K562 (cell line): ENCODE data around the gene ATP9A. TPM values are rescaled to one million over a fixed set of nuclear protein-coding genes. Genes with fewer than 3 reads are reported as not detected.

Experiments
- ATAC-seq: fragments of 200-7000 bp; cut with Tn5 transposase; 3 replicates; pipeline ENCODE4 v1.9.1; 2020; ENCODE audit warnings: moderate library complexity
- BruUV-seq: library from RNA; stranded (reverse); fragments of 400-500 nt; replicated peaks from 2 replicates; lab custom pipeline; 2021; lab: Mats Ljungman, UMichigan
- CTCF ChIA-PET: fragments of 300-600 bp; formaldehyde crosslinking; extraction: SDS; loops from one replicate; lab custom pipeline; 2021; ENCODE audit warnings: low intra/inter-chr PET ratio; lab: Yijun Ruan, JAX
- POLR2A ChIA-PET: fragments of 300-600, 350-650 bp; sonication (Branson Sonifier 250); formaldehyde crosslinking; extraction: SDS; loops from one replicate; lab custom pipeline; 2021; ENCODE audit warnings: antibody characterized with exemption, inconsistent platforms; lab: Yijun Ruan, JAX
- DNase-seq, 4 experiments: peaks; one replicate each; pipeline versions ENCODE4 v3.0.0 to v3.0.0-alpha.2; 2011 to 2018; ENCODE audit warnings: low spot score in 3 of 4, mixed read lengths in 3 of 4; ENCODE audit errors: extremely low read depth in 1 of 4
- FAIRE-seq: peaks from 2 replicates; lab custom pipeline; 2011; peaks lifted over from hg19 to GRCh38; lab: Jason Lieb, UNC
- H2AFZ ChIP-seq: 2 replicates; pipeline ENCODE4 v1.6.0; 2011; ENCODE audit warnings: low read depth, low read length, control low read depth, inconsistent platforms
- H3K27ac ChIP-seq: fragments of 200-600 bp; 3 replicates; pipeline ENCODE4 v1.8.0; 2011; ENCODE audit warnings: low read depth, mild to moderate bottlenecking, control low read depth, inconsistent platforms, low read length, moderate library complexity, mixed read lengths; ENCODE audit errors: extremely low read depth
- H3K27me3 ChIP-seq, 2 experiments: fragments of 300-600 bp in 1 of 2; 2 replicates in 1 of 2; 3 replicates in 1 of 2; pipeline versions ENCODE4 v1.6.0 to v1.8.0; 2011; ENCODE audit warnings: inconsistent platforms in 2 of 2, low read length in 2 of 2, mild to moderate bottlenecking in 1 of 2, mixed read lengths in 1 of 2, moderate library complexity in 1 of 2; ENCODE audit not compliant: control insufficient read depth in 2 of 2, insufficient read depth in 2 of 2
- H3K36me3 ChIP-seq: fragments of 300-600 bp; 3 replicates; pipeline ENCODE4 v1.8.0; 2011; ENCODE audit warnings: mild to moderate bottlenecking, low read length, inconsistent platforms; ENCODE audit not compliant: control insufficient read depth, insufficient read depth
- H3K4me1 ChIP-seq, 2 experiments: fragments of 200-600 bp in 1 of 2; replicated peaks in 1 of 2; 2 replicates in 1 of 2; 3 replicates in 1 of 2; pipeline versions ENCODE4 v1.5.1 to v1.8.0; 2011; ENCODE audit warnings: inconsistent platforms in 2 of 2, low read length in 2 of 2, mild to moderate bottlenecking in 1 of 2, mixed read lengths in 1 of 2, moderate library complexity in 1 of 2; ENCODE audit not compliant: control insufficient read depth in 2 of 2, insufficient read depth in 2 of 2
- H3K4me2 ChIP-seq: 2 replicates; pipeline ENCODE4 v1.6.1; 2011; ENCODE audit warnings: low read length, control low read depth, inconsistent platforms, mixed read lengths; ENCODE audit not compliant: insufficient read depth
- H3K4me3 ChIP-seq: fragments of 200-600 bp; sonication (generic), shearing (Covaris generic); 2 replicates; pipeline ENCODE4 v1.5.1; 2016; ENCODE audit warnings: control low read depth, inconsistent platforms
- H3K79me2 ChIP-seq: fragments of 200-600 bp; 3 replicates; pipeline ENCODE4 v1.8.0; 2011; ENCODE audit warnings: low read length, inconsistent platforms; ENCODE audit not compliant: control insufficient read depth, insufficient read depth
- H3K9ac ChIP-seq, 2 experiments: 2 replicates each; pipeline versions ENCODE4 v1.6.0 to v1.6.1; 2011; ENCODE audit warnings: low read depth in 2 of 2, low read length in 2 of 2, control low read depth in 1 of 2, inconsistent platforms in 1 of 2, mild to moderate bottlenecking in 1 of 2, mixed read lengths in 1 of 2; ENCODE audit not compliant: insufficient read depth in 1 of 2
- H3K9me1 ChIP-seq: one replicate; pipeline ENCODE4 v1.6.0; 2011; ENCODE audit warnings: inconsistent platforms, mild to moderate bottlenecking, low read length, moderate library complexity; ENCODE audit not compliant: control insufficient read depth, insufficient read depth
- H3K9me3 ChIP-seq: replicated peaks from 2 replicates; pipeline ENCODE4 v1.5.1; 2011; ENCODE audit warnings: low read depth, low read length, inconsistent platforms; ENCODE audit not compliant: control insufficient read depth, insufficient read depth
- H4K20me1 ChIP-seq: replicated peaks from 2 replicates; pipeline ENCODE4 v1.6.1; 2011; ENCODE audit warnings: low read length, inconsistent platforms, mixed read lengths; ENCODE audit not compliant: control insufficient read depth, insufficient read depth
- E2F4 ChIP-seq: sonication (generic); formaldehyde crosslinking; IDR thresholded peaks from 2 replicates; pipeline ENCODE4 v1.8.0; 2022; ENCODE audit warnings: mild to moderate bottlenecking, low read depth, missing genetic modification reagents
- EGR1 ChIP-seq: fragments of 450-650 bp; conservative IDR thresholded peaks from 2 replicates; pipeline ENCODE4 v1.6.1; 2017; ENCODE audit warnings: mild to moderate bottlenecking
- KLF16 ChIP-seq: IDR thresholded peaks from 2 replicates; pipeline ENCODE4 v1.6.1; 2016; ENCODE audit warnings: antibody characterized with exemption
- RBM39 ChIP-seq: fragments of 200-400 bp; formaldehyde crosslinking; optimal IDR thresholded peaks from 2 replicates; pipeline ENCODE3; 2018; ENCODE audit warnings: low read depth, low read length
- SIRT6 ChIP-seq: IDR thresholded peaks from one replicate; pipeline ENCODE4 v1.6.1; 2012; ENCODE audit warnings: low read depth, mild to moderate bottlenecking, control low read depth, inconsistent platforms, low read length, moderate library complexity
- SRSF3 ChIP-seq: fragments of 200-400 bp; formaldehyde crosslinking; IDR thresholded peaks from 2 replicates; pipeline ENCODE4 v1.6.1; 2016; ENCODE audit warnings: mild to moderate bottlenecking, low read length, moderate library complexity; ENCODE audit not compliant: insufficient read depth
- WGBS: fragments of 100-300 bp; shearing (Covaris generic); methylation state at CpG from one replicate; pipeline ENCODE4 v1.1.6; 2016; ENCODE audit warnings: low coverage, mixed read lengths; ENCODE audit not compliant: insufficient coverage; ENCODE audit errors: missing lambda C conversion rate; 5-methylcytosine and 5-hydroxymethylcytosine counted together
- in situ Hi-C: fragments of 300-500 bp; cut with MboI; formaldehyde crosslinking; loops from 4 replicates; pipeline ENCODE4 v1.15.0; 2018; ENCODE audit warnings: inconsistent platforms, mixed read lengths
- intact Hi-C: fragments of 100-400 bp; cut with micrococcal nuclease; formaldehyde crosslinking; loops from 2 replicates; pipeline ENCODE4 v1.14.2; 2022
- polyA plus RNA-seq, 8 experiments: library from polyadenylated mRNA; depleted of rRNA in 4 of 8; stranded (reverse) in 5 of 8; unstranded in 3 of 8; fragments of >200 nt; fragmentation: Nextera tagmentation in 2 of 8; fragmentation: Illumina TruSeq in 1 of 8; extraction: Ambion mirVana in 2 of 8; extraction: Trizol in 1 of 8; gene quantifications; 2 replicates each; pipeline versions ENCODE4 v1.2.1 to v1.2.3, GENCODE V29; 2011 to 2014; ENCODE audit warnings: inconsistent platforms in 1 of 8, missing spikeins in 1 of 8
- total RNA-seq, 7 experiments: library from RNA; depleted of rRNA in 6 of 7; stranded (reverse); fragments of >200 nt in 6 of 7; fragmentation: Illumina TruSeq in 2 of 7; extraction: Trizol in 2 of 7; gene quantifications; 2 replicates each; pipeline versions ENCODE4 v1.2.1 to v1.2.3, GENCODE V29; 2011 to 2021; ENCODE audit warnings: low replicate concordance in 1 of 7

Gene ATP9A
- total and polyA plus RNA-seq, 9 of the 15 experiments (the other 6 are each of a cell fraction or from before 2014, with no cell fraction given): 0.18 to 0.62 (median 0.29) TPM

GRCh38 chr20:51729771-51730170 lies 38.4 kb downstream of the ATP9A start:
- no peaks in the 10 kb centered on the region for H3K36me3 ChIP-seq
- no peak for FAIRE-seq
- no peak overlapping the region for H3K27ac ChIP-seq
- ChIA-PET POLR2A (no interaction called here), CTCF (no interaction called here)
- DNase-seq: no peak
- H3K9me3 ChIP-seq: no peaks in the 10 kb centered on the region; the same call in 1 of the 2 replicates
- intact Hi-C loops (no loop called here), in situ Hi-C loops (no loop called here)
- no peak overlapping the region for H2AFZ ChIP-seq
- BruUV-seq: no TSS peak
- H3K4me3 ChIP-seq: no peak overlapping the region
- TF ChIP-seq SRSF3 (no peak), EGR1 (peak; percentile 28; the same call in 1 of the 2 replicates)
- 0% methylated on average over 12 of the region's 13 CpGs for WGBS
- no peaks in the 10 kb centered on the region for H3K79me2 ChIP-seq
- ATAC-seq: no peak
- H4K20me1 ChIP-seq: no peaks in the 10 kb centered on the region
- H3K9me1 ChIP-seq: no peaks in the 10 kb centered on the region
- H3K9ac ChIP-seq: no peak overlapping the region
- peaks cover 4 to 28% of the 10 kb centered on the region in 2 experiments; a peak in 4 of 5 replicates for H3K27me3 ChIP-seq
- no peaks in the 10 kb centered on the region; a peak in 1 of 5 replicates for H3K4me1 ChIP-seq
- H3K4me2 ChIP-seq: no peak overlapping the region

- no peaks in the 10 kb centered on the region; the same call in 1 of the 2 replicates for H3K9me3 ChIP-seq
- no TSS peak for BruUV-seq
- ATAC-seq (no peak), FAIRE-seq (no peak), DNase-seq (no peak)
- H3K9me1 ChIP-seq: no peaks in the 10 kb centered on the region
- H3K4me2 ChIP-seq: no peak overlapping the region
- in situ Hi-C loops (no loop called here), intact Hi-C loops (no loop called here)
- peaks cover 2 to 28% of the 10 kb centered on the region in 2 experiments; a peak in 4 of 5 replicates for H3K27me3 ChIP-seq
- TF ChIP-seq RBM39 (no peak), SIRT6 (no peak), KLF16 (no peak), E2F4 (CRISPR knock-in tag) (no peak)
- WGBS: 0% methylated on average over 1 of the region's 1 CpG
- CTCF ChIA-PET: no interaction called here
- H3K27ac ChIP-seq: no peak overlapping the region
- no peaks in the 10 kb centered on the region; a peak in 1 of 5 replicates for H3K4me1 ChIP-seq
- no peaks in the 10 kb centered on the region for H3K36me3 ChIP-seq
- no peak overlapping the region for H3K4me3 ChIP-seq
- no peaks in the 10 kb centered on the region for H3K79me2 ChIP-seq
- no peak overlapping the region for H3K9ac ChIP-seq
- POLR2A ChIA-PET: no interaction called here
- H4K20me1 ChIP-seq: no peaks in the 10 kb centered on the region
- H2AFZ ChIP-seq: no peak overlapping the region
Measured at GRCh38 chr20:51728737-51729136, 39.5 kb downstream of the ATP9A start.
